ENCODE data around the gene FIBIN. TPM values are rescaled to one million over a fixed set of nuclear protein-coding genes. Genes with fewer than 3 reads are reported as not detected.
"Not testable (repeated sequence)": the region's sequence is repeated elsewhere in the genome, so short reads cannot be mapped to it uniquely, and the experiment has no call there.

FIBIN gene
- total RNA-seq, 1 donor from 2014 or later = not detected

GRCh38 chr11:26997378-26997777 lies 3.5 kb downstream of the FIBIN start:
- DNase-seq (ENCODE audit: low spot score) = no peak
- no peaks in the 10 kb centered on the region for H3K27me3 Mint-ChIP-seq (ENCODE audit: unreplicated experiment)
- TF ChIP-seq, protein P1, sequence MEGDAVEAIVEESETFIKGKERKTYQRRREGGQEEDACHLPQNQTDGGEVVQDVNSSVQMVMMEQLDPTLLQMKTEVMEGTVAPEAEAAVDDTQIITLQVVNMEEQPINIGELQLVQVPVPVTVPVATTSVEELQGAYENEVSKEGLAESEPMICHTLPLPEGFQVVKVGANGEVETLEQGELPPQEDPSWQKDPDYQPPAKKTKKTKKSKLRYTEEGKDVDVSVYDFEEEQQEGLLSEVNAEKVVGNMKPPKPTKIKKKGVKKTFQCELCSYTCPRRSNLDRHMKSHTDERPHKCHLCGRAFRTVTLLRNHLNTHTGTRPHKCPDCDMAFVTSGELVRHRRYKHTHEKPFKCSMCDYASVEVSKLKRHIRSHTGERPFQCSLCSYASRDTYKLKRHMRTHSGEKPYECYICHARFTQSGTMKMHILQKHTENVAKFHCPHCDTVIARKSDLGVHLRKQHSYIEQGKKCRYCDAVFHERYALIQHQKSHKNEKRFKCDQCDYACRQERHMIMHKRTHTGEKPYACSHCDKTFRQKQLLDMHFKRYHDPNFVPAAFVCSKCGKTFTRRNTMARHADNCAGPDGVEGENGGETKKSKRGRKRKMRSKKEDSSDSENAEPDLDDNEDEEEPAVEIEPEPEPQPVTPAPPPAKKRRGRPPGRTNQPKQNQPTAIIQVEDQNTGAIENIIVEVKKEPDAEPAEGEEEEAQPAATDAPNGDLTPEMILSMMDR (IDR thresholded peaks at IDR 0.05; ENCODE audit: unreplicated experiment) = no peak
- no peak overlapping the region for H3K4me3 Mint-ChIP-seq (ENCODE audit: unreplicated experiment)
- no peak overlapping the region for H3K27ac Mint-ChIP-seq (ENCODE audit: unreplicated experiment)
- H3K9me3 Mint-ChIP-seq (ENCODE audit: unreplicated experiment) = no peaks in the 10 kb centered on the region
- H3K4me1 Mint-ChIP-seq (ENCODE audit: unreplicated experiment) = no peaks in the 10 kb centered on the region
- H3K36me3 Mint-ChIP-seq (ENCODE audit: low read depth, unreplicated experiment) = no peaks in the 10 kb centered on the region

DNA sequence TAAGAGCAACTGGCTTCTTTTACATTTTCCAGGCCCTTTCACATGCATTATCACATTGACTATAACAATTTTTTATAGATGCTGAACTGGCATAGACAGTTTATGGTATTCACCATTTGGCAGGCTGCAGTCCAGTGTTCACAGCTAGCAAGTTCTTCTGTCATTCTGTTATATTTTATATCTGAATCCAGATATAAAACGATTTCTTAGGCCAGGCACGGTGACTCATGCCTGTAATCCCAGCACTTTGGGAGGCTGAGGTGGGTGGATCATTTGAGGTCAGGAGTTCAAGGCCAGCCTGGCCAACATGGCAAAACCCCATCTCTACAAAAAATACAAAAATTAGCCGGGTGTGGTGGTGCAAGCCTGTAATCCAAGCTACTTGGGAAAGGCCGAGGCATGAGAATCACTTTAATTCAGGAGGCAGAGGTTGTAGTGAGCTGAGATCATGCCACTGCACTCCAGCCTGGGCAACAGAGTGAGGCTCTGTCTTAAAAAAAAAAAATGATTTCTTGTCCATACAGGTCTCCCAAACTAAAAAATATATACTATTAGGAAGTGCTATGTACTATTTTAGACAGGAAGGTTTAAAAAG lies 7.3 kb downstream of the FIBIN start:
- not testable (repeated sequence) for H3K9me3 Mint-ChIP-seq (ENCODE audit: unreplicated experiment)

DNA sequence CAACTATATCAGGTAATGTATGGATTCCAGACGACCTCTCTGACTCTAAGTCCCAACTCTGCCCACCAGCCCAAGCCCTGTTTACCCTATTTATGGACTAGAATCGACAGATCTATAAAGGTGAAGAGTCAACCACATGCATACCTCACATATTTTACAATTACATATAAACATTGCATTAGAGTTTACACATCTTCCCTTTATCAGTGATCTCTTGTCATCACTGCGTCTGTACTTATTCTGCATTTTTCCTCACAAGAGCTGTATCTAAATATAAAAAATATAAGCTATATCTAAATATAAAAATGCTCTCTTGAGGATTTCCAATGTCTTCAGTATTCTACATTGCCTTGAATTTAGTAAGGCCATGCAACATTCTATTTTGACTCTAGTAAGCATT lies 8.5 kb downstream of the FIBIN start:
- TF ChIP-seq, protein P1 (IDR thresholded peaks at IDR 0.05; ENCODE audit: unreplicated experiment) = no peak
- Mint-ChIP-seq H3K4me1 (ENCODE audit: unreplicated experiment) (no peaks in the 10 kb centered on the region), H3K36me3 (ENCODE audit: low read depth, unreplicated experiment) (no peaks in the 10 kb centered on the region), H3K4me3 (ENCODE audit: unreplicated experiment) (no peak overlapping the region), H3K9me3 (ENCODE audit: unreplicated experiment) (no peaks in the 10 kb centered on the region), H3K27ac (ENCODE audit: unreplicated experiment) (no peak overlapping the region), H3K27me3 (ENCODE audit: unreplicated experiment) (no peaks in the 10 kb centered on the region)
- no peak for DNase-seq (ENCODE audit: low spot score)

More for the DNA sequence above, 7.3 kb downstream of the FIBIN start:
- not testable (repeated sequence) for H3K27me3 Mint-ChIP-seq (ENCODE audit: unreplicated experiment); H3K4me1 Mint-ChIP-seq (ENCODE audit: unreplicated experiment); H3K27ac Mint-ChIP-seq (ENCODE audit: unreplicated experiment); H3K36me3 Mint-ChIP-seq (ENCODE audit: low read depth, unreplicated experiment); DNase-seq (ENCODE audit: low spot score); H3K4me3 Mint-ChIP-seq (ENCODE audit: unreplicated experiment)

DNA sequence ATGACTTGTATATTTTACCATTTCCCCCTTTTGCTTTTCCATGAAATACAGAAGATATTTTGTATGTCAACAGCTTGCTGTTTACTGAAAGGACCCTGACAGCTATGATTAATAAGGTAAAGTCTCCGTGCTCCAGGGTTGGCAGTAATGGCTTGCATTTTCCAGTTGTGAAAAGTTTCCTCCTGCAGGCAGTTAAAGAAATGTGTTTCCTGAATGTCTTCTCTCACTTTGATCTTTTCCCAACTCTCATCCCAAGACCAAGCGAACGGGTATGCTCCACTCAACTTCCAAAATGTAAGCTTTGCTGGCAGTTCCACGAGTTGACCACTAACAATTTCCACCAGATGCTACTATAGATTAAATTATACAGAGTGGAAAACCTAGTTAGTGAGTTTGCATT lies 8.9 kb downstream of the FIBIN start:
- Mint-ChIP-seq H3K9me3 (ENCODE audit: unreplicated experiment) (no peaks in the 10 kb centered on the region), H3K27ac (ENCODE audit: unreplicated experiment) (no peak overlapping the region), H3K27me3 (ENCODE audit: unreplicated experiment) (no peaks in the 10 kb centered on the region), H3K36me3 (ENCODE audit: low read depth, unreplicated experiment) (no peaks in the 10 kb centered on the region), H3K4me3 (ENCODE audit: unreplicated experiment) (no peak overlapping the region), H3K4me1 (ENCODE audit: unreplicated experiment) (no peaks in the 10 kb centered on the region)
- DNase-seq (ENCODE audit: low spot score) = no peak
- TF ChIP-seq, protein P1 (IDR thresholded peaks at IDR 0.05; ENCODE audit: unreplicated experiment) = no peak

DNA sequence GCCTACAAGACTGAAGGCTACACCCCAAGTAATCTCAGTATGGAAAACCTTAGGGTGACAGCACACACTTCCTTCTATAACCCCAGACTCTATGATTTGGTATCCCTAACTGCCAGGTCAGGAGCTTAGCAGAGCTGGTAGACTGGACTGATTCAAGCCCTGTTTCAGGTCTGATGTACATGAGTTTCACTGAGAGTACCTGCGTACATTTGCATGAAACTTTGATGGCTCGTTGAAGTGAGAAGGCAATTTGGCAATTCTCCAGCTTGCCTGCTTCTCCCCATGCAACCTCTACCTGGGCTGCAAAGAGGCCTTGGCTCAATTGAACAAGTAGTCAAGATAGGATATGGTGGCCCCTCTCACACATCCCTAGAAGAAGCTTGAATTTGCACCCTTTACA lies 10.2 kb downstream of the FIBIN start:
- DNase-seq (ENCODE audit: low spot score) = no peak
- TF ChIP-seq, protein P1 (IDR thresholded peaks at IDR 0.05; ENCODE audit: unreplicated experiment) = no peak
- Mint-ChIP-seq H3K9me3 (ENCODE audit: unreplicated experiment) (no peaks in the 10 kb centered on the region), H3K4me3 (ENCODE audit: unreplicated experiment) (no peak overlapping the region), H3K27ac (ENCODE audit: unreplicated experiment) (no peak overlapping the region), H3K27me3 (ENCODE audit: unreplicated experiment) (no peaks in the 10 kb centered on the region), H3K36me3 (ENCODE audit: low read depth, unreplicated experiment) (no peaks in the 10 kb centered on the region), H3K4me1 (ENCODE audit: unreplicated experiment) (no peaks in the 10 kb centered on the region)

Data from endothelial cell (in vitro differentiated cells).